ENCODE measurements around the gene TRPM3.

- TF ChIP-seq MYBL2 (IDR thresholded peaks at IDR 0.05; ENCODE audit: low read depth) (no peak), MYBL2 (CRISPR knock-in tag; IDR thresholded peaks at IDR 0.05; ENCODE audit: borderline replicate concordance) (no peak), PHF8 (IDR thresholded peaks at IDR 0.05; ENCODE audit: borderline replicate concordance, low read length) (no peak), ZBTB9 (CRISPR knock-in tag; IDR thresholded peaks at IDR 0.05) (no peak), SMARCC2 (IDR thresholded peaks at IDR 0.05; ENCODE audit: low read depth) (no peak), YY1 (IDR thresholded peaks at IDR 0.05; ENCODE audit: borderline replicate concordance in 1 of 3, control insufficient read depth in 1 of 3, extremely low read depth in 1 of 3, insufficient read depth in 3 of 3, insufficient read length in 1 of 3, insufficient replicate concordance in 2 of 3, low read depth in 1 of 3, low read length in 2 of 3) (no peak), SIN3A (IDR thresholded peaks at IDR 0.05; ENCODE audit: borderline replicate concordance in 2 of 2, control insufficient read depth in 1 of 2, low read depth in 2 of 2, low read length in 2 of 2) (no peak), HNRNPK (IDR thresholded peaks at IDR 0.05; ENCODE audit: low read depth, low read length, poor library complexity, severe bottlenecking) (no peak), LEF1 (IDR thresholded peaks at IDR 0.05) (no peak), NR2F6 (CRISPR knock-in tag; IDR thresholded peaks at IDR 0.05) (no peak), KDM1A (IDR thresholded peaks at IDR 0.05) (no peak), SP1 (CRISPR knock-in tag; IDR thresholded peaks at IDR 0.05) (no peak)
Measured at GRCh38 chr9:70581955-70582350, 539.5 kb downstream of the TRPM3 start.

All from K562 (cell line).